ENCODE data around the gene KRTAP4-1. TPM values are rescaled to one million over a fixed set of nuclear protein-coding genes. Genes with fewer than 3 reads are reported as not detected.
"Not testable (repeated sequence)": the region's sequence is repeated elsewhere in the genome, so short reads cannot be mapped to it uniquely, and the experiment has no call there.

The KRTAP4-1 gene
- total and polyA plus RNA-seq, 2 donors (not counting 1 experiment from before 2014, with no cell fraction given), result not detected

DNA sequence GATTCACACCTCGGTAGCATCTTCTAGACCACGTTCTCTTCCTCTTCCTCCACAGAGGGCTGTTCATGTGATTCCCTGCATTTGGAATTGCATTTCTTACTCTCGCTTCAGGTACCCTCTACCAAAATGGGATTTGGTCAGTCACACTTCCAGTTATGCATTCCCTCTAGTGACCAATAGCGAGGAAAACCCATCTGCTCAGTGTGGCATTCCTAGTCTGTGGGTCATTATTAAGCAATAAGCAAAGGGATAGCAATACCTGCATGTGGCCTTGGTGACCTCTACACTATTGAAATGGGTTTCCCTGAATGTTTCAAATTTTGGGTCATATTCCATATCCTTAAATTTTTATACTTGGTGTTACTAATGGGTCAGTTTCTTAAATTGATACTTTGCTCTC lies 34.7 kb downstream of the KRTAP4-1 start:
- Mint-ChIP-seq H3K27ac (no peak overlapping the region), H3K9me3 (ENCODE audit: insufficient read depth) (no peaks in the 10 kb centered on the region), H3K4me1 (no peaks in the 10 kb centered on the region), H3K4me3 (no peak overlapping the region), H3K27me3 (peaks cover 8% of the 10 kb centered on the region)
- ATAC-seq (ENCODE audit: low read depth) (no peak), DNase-seq (no peak)
- Histone ChIP-seq H3K9ac (ENCODE audit: low read length) (no peak overlapping the region), H3K79me2 (ENCODE audit: control insufficient read depth, insufficient read depth, low read length) (no peaks in the 10 kb centered on the region), H3K4me3 (ENCODE audit: control extremely low read depth in 1 of 5, extremely low read depth in 1 of 5, insufficient read depth in 1 of 5, low read depth in 2 of 5, low read length in 4 of 5) (no peak overlapping the region), H3K4me1 (ENCODE audit: control insufficient read depth in 2 of 2, insufficient read depth in 2 of 2, low read length in 2 of 2) (no peaks in the 10 kb centered on the region), H2AFZ (ENCODE audit: insufficient read depth, low read depth, low read length, poor library complexity, severe bottlenecking) (no peak overlapping the region), H3K9me3 (ENCODE audit: control extremely low read depth in 1 of 3, control insufficient read depth in 2 of 3, insufficient read depth in 1 of 3, low read length in 2 of 3) (no peaks in the 10 kb centered on the region), H3K27me3 (replicated peaks in 1 of 4; ENCODE audit: control extremely low read depth in 1 of 4, control insufficient read depth in 3 of 4, insufficient read depth in 4 of 4, low read length in 3 of 4) (no peaks in the 10 kb centered on the region), H3K4me2 (replicated peaks; ENCODE audit: low read depth, low read length, poor library complexity, severe bottlenecking) (no peak overlapping the region), H3K36me3 (replicated peaks in 1 of 2; ENCODE audit: control extremely low read depth in 1 of 2, control insufficient read depth in 1 of 2, extremely low read depth in 1 of 2, insufficient read depth in 2 of 2, low read length in 1 of 2) (no peaks in the 10 kb centered on the region), H3K27ac (ENCODE audit: low read length in 2 of 2) (no peak overlapping the region), H4K20me1 (ENCODE audit: control insufficient read depth, insufficient read depth, low read length, poor library complexity, severe bottlenecking) (no peaks in the 10 kb centered on the region)
- ChIA-PET CTCF (interaction anchor here (1.0 kb wide), 1 partner anchor 23 kb away, joined by 3 read pairs; no protein-coding TSS in a partner anchor), POLR2A (no interaction called here)
- intact Hi-C loops (cut with micrococcal nuclease), result no loop called here
- TF ChIP-seq EZH2 (IDR thresholded peaks at IDR 0.05; ENCODE audit: borderline replicate concordance, insufficient read depth, low read depth, low read length, poor library complexity, severe bottlenecking), result no peak
- no peak for TF ChIP-seq CTCF (IDR thresholded peaks at IDR 0.05)
- WGBS (ENCODE audit: insufficient coverage), result 83% methylated on average over 2 of the region's 4 CpGs

- intact Hi-C loops (cut with micrococcal nuclease), result no loop called here
- Mint-ChIP-seq H3K27ac (no peak within 1 kb of the TSS), H3K4me1 (no peaks in the 10 kb centered on the region), H3K27me3 (peaks cover 8% of the 10 kb centered on the region), H3K4me3 (no peak within 1 kb of the TSS), H3K9me3 (ENCODE audit: insufficient read depth) (no peaks in the 10 kb centered on the region)
- no peaks in the 10 kb centered on the region for H4K20me1 ChIP-seq (ENCODE audit: control insufficient read depth, insufficient read depth, low read length, poor library complexity, severe bottlenecking)
- H2AFZ ChIP-seq (ENCODE audit: insufficient read depth, low read depth, low read length, poor library complexity, severe bottlenecking), result no peak within 1 kb of the TSS
- H3K36me3 ChIP-seq (replicated peaks in 1 of 2; ENCODE audit: control extremely low read depth in 1 of 2, control insufficient read depth in 1 of 2, extremely low read depth in 1 of 2, insufficient read depth in 2 of 2, low read length in 1 of 2), result no peaks in the 10 kb centered on the region
- H3K27me3 ChIP-seq (replicated peaks in 1 of 4; ENCODE audit: control extremely low read depth in 1 of 4, control insufficient read depth in 3 of 4, insufficient read depth in 4 of 4, low read length in 3 of 4), result no peaks in the 10 kb centered on the region
- DNase-seq (no peak), ATAC-seq (ENCODE audit: low read depth) (no peak)
- H3K4me1 ChIP-seq (ENCODE audit: control insufficient read depth in 2 of 2, insufficient read depth in 2 of 2, low read length in 2 of 2), result no peaks in the 10 kb centered on the region
- POLR2A ChIA-PET, result no interaction called here
- TF ChIP-seq EZH2 (IDR thresholded peaks at IDR 0.05; ENCODE audit: borderline replicate concordance, insufficient read depth, low read depth, low read length, poor library complexity, severe bottlenecking) (no peak), CTCF (IDR thresholded peaks at IDR 0.05) (no peak)
- H3K9ac ChIP-seq (ENCODE audit: low read length), result no peak within 1 kb of the TSS
- CTCF ChIA-PET, result no interaction called here
- no peaks in the 10 kb centered on the region for H3K79me2 ChIP-seq (ENCODE audit: control insufficient read depth, insufficient read depth, low read length)
- no peak within 1 kb of the TSS for H3K27ac ChIP-seq (ENCODE audit: low read length in 2 of 2)
- no peaks in the 10 kb centered on the region for H3K9me3 ChIP-seq (ENCODE audit: control extremely low read depth in 1 of 3, control insufficient read depth in 2 of 3, insufficient read depth in 1 of 3, low read length in 2 of 3)
- WGBS (ENCODE audit: insufficient coverage), result 92% methylated on average over 2 of the region's 2 CpGs
- no peak within 1 kb of the TSS for H3K4me2 ChIP-seq (replicated peaks; ENCODE audit: low read depth, low read length, poor library complexity, severe bottlenecking)
- no peak within 1 kb of the TSS for H3K4me3 ChIP-seq (ENCODE audit: control extremely low read depth in 1 of 5, extremely low read depth in 1 of 5, insufficient read depth in 1 of 5, low read depth in 2 of 5, low read length in 4 of 5)
These were observed 35.1 kb downstream of the KRTAP4-1 start, which contains the start of gene KRTAP4-5 for GRCh38 chr17:41149652-41149985. Gene KRTAP4-5 (minus strand): TSS chr17:41149825. CDS start chr17:41149767, 58 bp downstream.

DNA sequence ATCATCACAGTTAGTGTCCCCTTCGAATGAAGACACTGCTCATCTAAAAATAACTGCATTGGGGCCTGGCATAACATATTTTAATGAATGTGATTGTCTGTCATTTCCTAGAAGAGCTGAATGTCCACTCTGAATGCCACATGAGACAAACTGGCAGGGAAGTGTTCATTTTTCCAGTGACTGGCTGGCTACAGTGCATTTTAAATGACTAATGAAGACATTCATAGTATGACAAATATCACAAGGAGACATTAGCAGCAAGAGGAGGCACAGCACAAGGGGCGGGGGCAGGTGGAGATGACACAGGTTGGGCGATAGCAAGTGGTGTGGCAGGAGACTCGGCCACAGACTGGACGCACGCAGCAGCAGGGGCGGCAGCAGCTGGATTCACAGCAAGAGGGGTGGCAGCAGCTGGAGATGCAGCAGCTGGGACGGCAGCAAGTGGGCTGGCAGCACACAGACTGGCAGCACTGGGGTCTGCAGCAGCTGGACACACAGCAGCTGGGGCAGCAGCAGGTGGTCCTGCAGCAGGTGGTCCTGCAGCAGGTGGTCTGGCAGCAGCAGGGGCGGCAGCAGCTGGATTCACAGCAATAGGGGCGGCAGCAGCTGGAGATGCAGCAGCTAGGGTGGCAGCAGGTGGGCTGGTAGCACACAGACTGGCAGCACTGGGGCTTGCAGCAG lies 35.6 kb downstream of the KRTAP4-1 start:
- H3K27ac Mint-ChIP-seq; H3K4me2 ChIP-seq (replicated peaks; ENCODE audit: low read depth, low read length, poor library complexity, severe bottlenecking); H3K9ac ChIP-seq (ENCODE audit: low read length); CTCF ChIA-PET; H3K79me2 ChIP-seq (ENCODE audit: control insufficient read depth, insufficient read depth, low read length); H3K4me3 ChIP-seq (ENCODE audit: control extremely low read depth in 1 of 5, extremely low read depth in 1 of 5, insufficient read depth in 1 of 5, low read depth in 2 of 5, low read length in 4 of 5); H3K4me1 Mint-ChIP-seq; H2AFZ ChIP-seq (ENCODE audit: insufficient read depth, low read depth, low read length, poor library complexity, severe bottlenecking); ATAC-seq (ENCODE audit: low read depth); H3K4me3 Mint-ChIP-seq; H3K9me3 Mint-ChIP-seq (ENCODE audit: insufficient read depth); H3K27me3 ChIP-seq (replicated peaks in 1 of 4; ENCODE audit: control extremely low read depth in 1 of 4, control insufficient read depth in 3 of 4, insufficient read depth in 4 of 4, low read length in 3 of 4); DNase-seq; H3K27me3 Mint-ChIP-seq; H3K4me1 ChIP-seq (ENCODE audit: control insufficient read depth in 2 of 2, insufficient read depth in 2 of 2, low read length in 2 of 2); H3K27ac ChIP-seq (ENCODE audit: low read length in 2 of 2); H4K20me1 ChIP-seq (ENCODE audit: control insufficient read depth, insufficient read depth, low read length, poor library complexity, severe bottlenecking); intact Hi-C loops (cut with micrococcal nuclease); H3K9me3 ChIP-seq (ENCODE audit: control extremely low read depth in 1 of 3, control insufficient read depth in 2 of 3, insufficient read depth in 1 of 3, low read length in 2 of 3); POLR2A ChIA-PET; H3K36me3 ChIP-seq (replicated peaks in 1 of 2; ENCODE audit: control extremely low read depth in 1 of 2, control insufficient read depth in 1 of 2, extremely low read depth in 1 of 2, insufficient read depth in 2 of 2, low read length in 1 of 2): not testable (repeated sequence)
- WGBS (ENCODE audit: insufficient coverage), result 81% methylated on average over 9 of the region's 10 CpGs

Measured in B cell (primary cell).